H1 (cell line): ENCODE results near the gene TBX21. TPM values are rescaled to one million over a fixed set of nuclear protein-coding genes. Genes with fewer than 3 reads are reported as not detected.

Experiments
- CHD7 ChIP-seq: fragments of 300-600 bp; sonication (generic); IDR thresholded peaks from 2 replicates; pipeline ENCODE4 v1.7.1; 2012; ENCODE audit warnings: low read length, moderate library complexity, mild to moderate bottlenecking, inconsistent platforms; ENCODE audit not compliant: insufficient replicate concordance
- FOSL1 ChIP-seq: IDR thresholded peaks from 2 replicates; pipeline ENCODE4 v1.6.1; 2011; ENCODE audit warnings: mild to moderate bottlenecking, low read depth, low read length, moderate library complexity; ENCODE audit not compliant: insufficient read depth
- HDAC6 ChIP-seq: IDR thresholded peaks from one replicate; pipeline ENCODE4 v1.7.1; 2012; ENCODE audit warnings: low read depth, mild to moderate bottlenecking, inconsistent platforms, low read length, moderate library complexity
- POLR2A ChIP-seq, 2 experiments: IDR thresholded peaks; 1 replicate in 1 of 2; 2 replicates in 1 of 2; pipeline ENCODE4 v1.6.1; 2011; ENCODE audit warnings: low read depth in 2 of 2, low read length in 2 of 2, mild to moderate bottlenecking in 2 of 2; ENCODE audit errors: control extremely low read depth in 1 of 2
- POLR2AphosphoS5 ChIP-seq: IDR thresholded peaks from 2 replicates; pipeline ENCODE4 v1.6.1; 2011; ENCODE audit warnings: low read depth, low read length
- POU5F1 ChIP-seq: IDR thresholded peaks from 2 replicates; pipeline ENCODE4 v1.6.1; 2011; ENCODE audit warnings: low read depth, mild to moderate bottlenecking, low read length, moderate library complexity
- RFX5 ChIP-seq: IDR thresholded peaks from 2 replicates; pipeline ENCODE4 v1.6.1; 2011; ENCODE audit warnings: low read depth, low read length, improper control_type of control experiment, borderline replicate concordance
- SIRT6 ChIP-seq: IDR thresholded peaks from one replicate; pipeline ENCODE4 v1.7.1; 2012; ENCODE audit warnings: low read length, inconsistent platforms
- SP1 ChIP-seq: IDR thresholded peaks from 2 replicates; pipeline ENCODE4 v1.6.1; 2011; ENCODE audit warnings: low read depth, low read length
- SP2 ChIP-seq: IDR thresholded peaks from 2 replicates; pipeline ENCODE4 v1.6.1; 2012; ENCODE audit warnings: mild to moderate bottlenecking, low read length, inconsistent platforms
- SP4 ChIP-seq: IDR thresholded peaks from 2 replicates; pipeline ENCODE4 v1.6.1; 2012; ENCODE audit warnings: low read length, inconsistent platforms
- SRF ChIP-seq: IDR thresholded peaks from 2 replicates; pipeline ENCODE4 v1.6.1; 2011; ENCODE audit warnings: mild to moderate bottlenecking, low read depth, low read length, moderate library complexity
- polyA plus RNA-seq, 7 experiments: library from polyadenylated mRNA; depleted of rRNA in 3 of 7; stranded (reverse) in 5 of 7; unstranded in 2 of 7; fragments of >200 nt in 5 of 7; fragments of 200-250 nt in 2 of 7; gene quantifications; 1 replicate in 5 of 7; 2 replicates in 1 of 7; 4 replicates in 1 of 7; pipeline versions ENCODE4 v1.2.1 to v1.2.3, GENCODE V29; 2011 to 2013; ENCODE audit warnings: missing spikeins in 2 of 7, mixed read lengths in 2 of 7
- total RNA-seq: library from RNA; stranded (reverse); fragmentation: NEBNext Ultra II Directional; extraction: Animal tissue kit (Norgen Biotek cat#: 25700); gene quantifications from 2 replicates; pipeline ENCODE4 v1.2.1, GENCODE V29; 2021

The TBX21 gene
- total and polyA plus RNA-seq, 2 of the 8 experiments (the other 6 are each of a cell fraction or from before 2014, with no cell fraction given), result not detected

- TF ChIP-seq CHD7, result no peak
- TF ChIP-seq SRF, result no peak
- no peak for TF ChIP-seq POLR2A (IDR thresholded peaks at IDR 0.05; ENCODE audit: control extremely low read depth in 1 of 2, low read depth in 2 of 2, low read length in 2 of 2)
- no peak for TF ChIP-seq SIRT6
- no peak for TF ChIP-seq HDAC6
- no peak for TF ChIP-seq RFX5
- no peak for TF ChIP-seq SP2
- TF ChIP-seq SP4, result no peak
- no peak for TF ChIP-seq POU5F1
- TF ChIP-seq FOSL1, result no peak
- TF ChIP-seq SP1, result no peak
- no peak for TF ChIP-seq POLR2AphosphoS5
Measured at GRCh38 chr17:47735536-47736011, 2.5 kb downstream of the TBX21 start (continued).
